GM21390 (cell line): ENCODE data around the gene MTMR3.

Source experiments
- ATAC-seq: cut with Tn5 transposase; IDR thresholded peaks from one replicate; pipeline ENCODE4 v1.9.1; 2021; ENCODE audit not compliant: unreplicated experiment

The MTMR3 gene

DNA sequence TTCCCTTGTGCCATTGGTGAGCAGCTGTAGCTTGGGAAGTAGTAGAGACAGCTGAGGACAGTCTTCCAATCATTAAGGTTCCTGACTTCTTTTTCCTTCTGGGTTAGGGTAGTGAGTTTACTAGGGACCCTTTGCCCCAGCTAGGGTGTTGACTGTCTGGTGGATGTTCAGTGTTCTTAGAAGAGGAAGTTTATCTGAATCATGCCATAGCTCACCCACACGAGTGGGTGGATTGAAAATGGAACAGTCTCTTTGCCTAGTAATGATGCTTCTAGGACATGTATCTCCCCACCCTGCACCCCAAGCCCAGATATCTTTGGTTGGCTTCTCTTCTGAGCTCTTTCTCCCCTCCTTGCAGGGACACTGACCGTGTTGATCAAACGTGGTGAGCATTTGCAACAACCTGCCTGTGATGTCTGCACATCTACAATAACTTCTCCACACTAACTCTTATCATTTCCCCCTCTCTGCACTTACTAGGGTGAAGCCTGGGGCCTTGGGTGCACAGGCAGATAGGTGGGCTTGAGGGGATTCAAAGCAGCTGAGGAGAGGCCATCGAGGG, 140.2 kb downstream of the MTMR3 start:
- ATAC-seq = no peak

DNA sequence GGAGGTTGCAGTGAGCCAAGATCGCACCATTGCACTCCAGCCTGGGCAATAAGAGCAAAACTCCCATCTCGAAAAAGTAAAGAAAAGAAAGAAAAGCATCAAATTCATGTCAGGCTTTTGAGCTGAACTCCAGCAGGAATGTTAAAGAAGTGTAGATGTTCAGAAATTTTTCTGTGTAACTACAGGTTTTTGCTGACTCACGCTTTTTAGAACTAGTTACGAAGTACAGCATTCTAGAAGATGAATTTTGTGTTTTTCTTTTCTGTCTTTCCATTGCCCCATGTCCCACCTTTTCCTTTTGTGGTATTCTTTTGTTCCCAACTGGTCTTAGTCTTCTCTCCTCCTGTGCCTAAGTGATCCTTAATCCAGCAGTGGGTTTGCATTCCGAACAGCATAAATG, 141.3 kb downstream of the MTMR3 start:
- ATAC-seq = no peak

DNA sequence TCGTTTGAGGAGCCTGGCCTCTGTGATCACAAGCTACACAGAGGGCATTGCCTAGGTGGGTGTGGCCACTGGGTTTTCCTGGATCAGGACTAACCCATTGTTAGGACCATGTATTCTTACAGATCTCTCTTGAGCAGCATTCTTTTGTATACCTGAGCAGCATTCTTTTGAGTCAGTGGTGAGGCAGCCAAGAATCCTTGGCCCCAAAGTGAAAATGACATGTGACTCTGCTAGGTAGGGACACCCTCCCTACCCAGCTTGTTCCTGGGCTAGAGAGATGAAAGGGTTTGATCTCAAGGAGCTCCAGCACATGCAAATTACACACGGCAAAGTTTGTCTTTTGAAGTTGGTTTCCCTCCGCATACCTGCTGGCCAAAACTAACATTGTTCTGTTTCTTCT, 142.2 kb downstream of the MTMR3 start:
- no peak for ATAC-seq

DNA sequence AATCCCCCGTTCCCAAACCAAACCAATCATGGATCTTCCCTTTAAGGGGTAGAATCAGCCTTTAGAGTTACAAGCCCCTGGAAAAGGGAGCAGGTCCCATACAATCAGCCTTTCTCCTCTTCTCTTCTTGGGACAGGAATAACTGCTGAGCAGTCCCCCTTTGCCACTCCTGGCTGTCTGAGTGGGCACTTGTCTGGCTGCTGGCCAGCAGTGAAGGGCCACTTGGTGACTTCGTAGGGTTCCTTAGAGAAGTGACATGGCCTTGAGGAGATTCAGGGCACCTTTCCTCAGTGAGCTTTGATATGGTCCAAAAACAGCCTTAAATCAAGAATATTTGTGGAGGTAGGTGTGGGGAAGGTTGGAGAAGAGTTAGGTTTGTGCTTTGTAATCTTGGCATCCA, 143.8 kb downstream of the MTMR3 start:
- ATAC-seq = no peak

DNA sequence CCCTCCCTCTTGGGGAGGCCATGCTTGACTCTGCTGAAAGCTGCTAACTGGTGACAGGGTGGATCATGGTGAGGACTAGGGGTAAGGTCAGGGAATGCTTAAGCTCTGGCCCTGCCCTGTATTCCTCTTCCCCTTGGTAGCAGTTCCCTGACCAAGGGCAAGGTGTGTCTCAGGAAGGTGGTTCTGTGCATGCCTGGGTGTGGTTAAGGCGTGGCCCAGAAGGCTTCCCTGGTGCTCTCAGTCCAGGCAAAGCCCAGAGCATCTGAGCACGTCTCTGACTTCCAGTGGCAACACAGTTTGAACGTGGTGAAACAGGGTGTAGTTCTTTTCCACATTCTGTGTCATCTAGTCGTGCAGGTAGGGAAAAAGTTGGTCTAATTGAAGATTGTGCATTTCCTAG, 144.2 kb downstream of the MTMR3 start:
- ATAC-seq = no peak

DNA sequence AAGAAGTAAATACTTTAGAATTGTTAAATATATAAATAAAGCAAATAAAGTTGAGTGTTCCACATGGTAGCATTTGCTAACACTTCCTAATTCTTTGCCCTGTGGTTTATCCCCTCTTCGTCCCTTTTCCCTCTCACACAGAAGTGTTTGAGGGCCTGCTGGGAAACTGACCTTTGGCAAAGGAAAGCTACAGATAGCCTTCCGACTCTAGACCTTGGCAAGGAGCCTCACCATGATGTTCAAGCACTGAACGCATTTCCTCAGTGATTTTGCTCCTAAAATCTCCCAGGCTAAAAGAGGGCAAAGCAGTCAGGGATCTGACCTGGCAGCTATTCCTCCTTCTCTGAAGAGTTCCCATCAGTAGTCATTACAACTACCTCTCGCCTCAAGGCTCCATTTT, 144.8 kb downstream of the MTMR3 start:
- ATAC-seq = no peak

DNA sequence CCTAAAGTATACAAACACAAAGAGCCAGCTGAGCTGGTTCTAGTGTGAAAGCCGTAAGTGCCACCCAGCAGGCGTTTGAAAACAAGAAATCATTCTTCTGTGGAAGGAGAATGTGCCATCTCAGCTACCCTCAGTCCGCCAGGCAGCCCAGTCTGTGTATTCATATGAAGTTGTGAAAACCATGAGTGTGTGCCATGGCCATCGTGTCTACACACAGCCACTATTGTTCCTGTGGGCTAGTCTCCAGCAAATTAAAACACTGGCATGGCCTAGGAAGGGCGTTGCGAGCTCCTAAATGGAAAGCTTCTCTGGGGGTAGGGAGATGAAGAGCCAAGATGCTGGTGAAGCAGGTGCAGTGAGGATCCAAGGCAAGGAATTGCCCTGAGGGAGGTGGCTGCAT, 145.8 kb downstream of the MTMR3 start:
- no peak for ATAC-seq

DNA sequence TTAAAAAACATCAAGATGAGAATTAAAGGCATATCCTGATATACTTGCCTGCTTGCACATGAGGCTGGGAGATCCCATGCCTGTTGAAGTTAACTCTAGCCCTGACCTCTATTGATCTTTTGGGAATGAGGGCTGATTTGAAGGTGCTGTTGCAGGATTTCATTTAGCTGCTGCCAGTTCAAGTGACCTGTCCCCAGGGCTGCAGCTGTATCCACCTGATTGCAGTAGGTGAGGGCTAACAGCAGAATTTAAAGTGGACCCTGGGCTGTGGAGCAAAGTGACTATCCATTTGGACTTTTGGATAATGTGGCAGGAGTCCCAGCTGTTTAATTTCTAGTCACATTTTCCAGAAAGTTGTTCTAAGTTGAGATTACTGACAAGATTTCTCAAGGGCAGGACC, 146.5 kb downstream of the MTMR3 start:
- no peak for ATAC-seq

DNA sequence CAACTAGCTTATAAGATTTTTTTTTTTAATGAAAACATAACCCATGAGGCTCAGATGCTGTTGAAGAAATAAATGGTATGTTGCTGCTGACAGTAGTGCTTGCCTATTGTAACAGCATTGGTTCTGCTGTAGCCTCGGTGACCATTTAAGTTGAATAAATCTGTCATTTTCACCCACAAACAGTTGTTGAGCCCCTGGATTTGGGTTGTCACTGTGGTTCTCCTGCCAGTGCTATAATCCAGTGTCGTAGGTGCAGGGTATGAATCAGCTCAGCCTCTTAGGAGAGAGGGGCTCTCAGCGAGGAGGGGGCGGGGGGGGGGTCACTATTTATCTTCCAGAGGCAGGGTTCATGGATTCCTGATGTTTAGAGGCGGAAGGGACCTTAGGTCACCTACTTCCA, 147.4 kb downstream of the MTMR3 start:
- ATAC-seq = no peak

DNA sequence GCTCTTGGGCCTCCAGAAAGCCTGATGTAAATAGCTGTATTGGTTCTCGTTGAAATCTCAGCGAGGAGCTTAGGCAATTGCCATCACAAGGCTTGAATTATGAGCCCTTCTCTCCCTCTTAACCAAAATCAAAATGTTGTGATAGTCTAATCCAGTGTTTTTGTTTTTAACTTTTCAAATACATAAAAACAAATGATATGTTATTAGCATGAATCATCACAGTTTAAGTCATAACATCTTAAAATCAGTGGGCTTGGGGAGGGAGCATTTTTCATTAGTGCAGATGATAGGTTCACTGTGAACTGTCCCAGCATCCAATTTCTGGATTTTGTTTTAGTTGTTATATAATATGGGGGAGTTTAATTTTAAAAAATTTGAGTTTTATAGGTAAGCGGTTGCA, 148.4 kb downstream of the MTMR3 start:
- no peak for ATAC-seq

DNA sequence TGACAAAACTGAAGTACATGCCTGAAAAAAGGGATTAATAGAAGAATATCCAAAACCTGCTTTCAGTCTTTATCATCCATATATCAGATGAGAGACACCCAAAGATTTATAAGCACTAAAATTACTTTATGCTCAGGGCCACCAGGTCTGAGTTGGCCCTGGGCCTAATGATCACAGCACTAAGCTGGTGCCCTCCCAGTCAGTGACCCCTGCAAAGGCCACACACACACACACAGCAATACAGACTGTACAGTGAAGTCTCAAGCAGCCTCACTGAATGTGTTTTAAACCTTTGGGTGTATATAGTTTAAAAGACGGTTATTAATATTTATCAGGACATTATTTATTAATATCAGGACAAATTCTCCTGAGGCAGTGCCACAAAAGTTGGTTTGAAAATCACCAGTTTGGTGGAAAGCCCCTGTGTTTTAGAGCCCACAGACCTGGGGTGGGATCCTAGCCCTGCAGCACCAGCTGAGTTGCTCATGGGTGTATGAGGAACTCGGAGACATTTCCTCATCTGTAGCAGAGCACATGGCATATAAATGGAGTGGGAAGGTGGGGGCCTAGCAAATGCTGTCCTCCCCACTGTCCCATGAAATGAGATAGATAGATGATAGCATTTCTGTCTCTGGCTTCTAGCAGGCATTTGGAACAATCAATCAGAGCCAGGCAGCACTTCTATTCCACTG, 148.9 kb downstream of the MTMR3 start:
- ATAC-seq = no peak

DNA sequence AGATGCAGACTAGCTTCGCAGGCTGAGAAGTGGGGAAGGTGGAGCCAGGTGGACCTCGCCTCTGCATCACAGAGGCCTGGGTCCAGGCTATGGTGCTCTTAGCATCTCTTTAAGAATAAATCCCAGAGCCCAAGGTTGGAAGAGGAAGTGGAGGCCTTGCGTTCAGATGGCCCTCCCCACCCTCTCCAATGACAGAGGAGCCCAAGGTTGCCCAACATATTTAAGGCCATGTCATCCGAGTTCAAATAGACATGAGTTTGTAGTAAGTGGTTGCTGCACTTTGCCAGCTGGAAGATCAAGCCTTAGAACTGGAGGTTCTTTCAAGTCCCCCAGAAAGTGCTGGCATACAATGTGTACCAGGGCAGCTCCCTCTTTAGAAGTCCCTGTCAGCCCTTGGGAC, 150.2 kb downstream of the MTMR3 start:
- no peak for ATAC-seq

DNA sequence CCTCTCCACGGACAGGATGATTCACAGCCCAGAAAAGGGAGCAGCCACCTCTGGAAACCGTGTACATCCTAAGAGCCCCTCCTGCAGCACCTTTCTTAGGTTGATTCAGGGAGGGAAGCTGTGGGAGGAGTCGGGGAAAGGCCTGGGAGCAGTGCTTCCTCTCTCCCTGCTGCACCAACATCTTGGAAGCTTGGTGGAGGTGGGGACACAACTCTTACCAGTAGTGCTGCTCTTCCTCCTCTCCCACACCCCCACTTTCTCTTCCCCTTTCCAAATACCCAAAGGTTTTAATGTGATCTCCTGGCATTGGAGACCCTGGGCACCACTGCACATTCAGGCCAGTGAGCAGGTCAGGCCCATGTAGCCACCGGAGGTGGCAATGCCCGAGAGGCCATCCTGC, 150.9 kb downstream of the MTMR3 start:
- ATAC-seq = no peak

DNA sequence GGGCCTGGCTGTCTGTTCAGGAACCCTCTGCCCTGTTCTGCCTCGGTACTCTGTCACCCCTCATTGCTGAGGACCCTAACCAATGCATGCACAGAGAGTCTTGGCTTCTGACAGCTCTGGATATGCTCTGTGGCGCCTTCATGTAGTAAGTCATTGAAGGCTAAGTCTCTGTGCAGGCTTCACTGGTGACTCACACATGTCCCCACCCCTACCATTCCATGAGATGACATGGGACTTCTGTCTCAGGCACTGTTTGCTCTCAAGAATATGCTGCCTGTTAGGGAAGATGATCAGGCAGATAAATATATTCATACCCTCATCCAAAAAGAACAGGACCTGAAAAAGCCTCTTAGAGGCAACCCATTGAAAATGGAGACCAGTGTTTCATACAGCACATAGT, 153.7 kb downstream of the MTMR3 start:
- no peak for ATAC-seq

DNA sequence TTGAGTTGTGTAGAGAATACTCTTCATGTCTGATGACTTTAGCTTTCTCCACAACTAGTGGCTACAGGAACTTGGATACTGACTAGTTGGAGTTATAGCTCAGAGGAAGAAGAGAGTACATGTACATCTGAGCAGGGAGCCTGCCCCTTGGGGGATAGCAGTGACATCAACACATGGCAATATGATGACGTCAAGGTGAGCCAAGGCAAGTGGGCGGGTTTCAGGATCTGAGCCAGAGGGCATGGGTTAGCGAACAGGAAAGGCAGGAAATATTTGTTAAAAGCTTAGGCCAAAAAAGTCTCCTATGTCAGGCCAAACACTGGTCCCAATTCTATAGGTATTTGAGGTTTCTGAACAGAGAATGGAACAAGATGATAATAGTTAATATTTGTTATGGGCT, 155.2 kb downstream of the MTMR3 start:
- no peak for ATAC-seq

DNA sequence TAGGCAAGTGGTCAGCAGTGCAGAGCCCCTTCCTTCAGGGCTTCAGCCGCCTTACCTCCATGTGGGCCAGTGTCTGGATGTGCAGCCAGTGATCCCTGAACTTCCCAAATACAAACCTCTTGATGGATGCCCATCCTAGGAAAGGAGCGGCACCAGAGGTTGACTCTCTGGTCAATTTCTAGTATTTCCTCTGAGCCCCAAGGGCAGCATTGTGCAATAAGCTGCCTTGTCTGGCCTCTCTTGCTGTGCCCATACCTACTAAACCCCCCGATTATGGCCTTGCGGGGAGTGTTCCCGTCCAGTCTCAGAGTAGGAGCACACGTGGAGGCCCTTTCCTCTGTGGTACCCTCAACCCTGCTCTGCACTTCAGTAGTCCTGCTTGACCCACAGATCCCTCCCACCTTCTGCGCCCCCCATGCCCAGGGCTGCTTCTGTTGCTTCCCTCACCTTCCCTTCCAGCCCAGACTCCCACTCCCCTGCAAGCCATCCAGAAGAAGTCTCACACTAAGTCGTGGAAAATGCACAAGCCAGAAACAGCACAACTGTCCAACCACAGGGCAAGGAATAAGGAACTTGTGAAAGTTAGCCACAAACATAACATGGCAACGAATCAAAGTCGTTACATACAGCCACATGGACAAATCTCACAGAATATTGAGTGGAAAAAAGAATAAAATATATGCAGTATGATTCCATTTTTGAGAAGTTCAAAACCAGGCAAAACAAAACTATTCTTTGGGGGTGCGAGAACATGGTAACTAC, 157.7 kb downstream of the MTMR3 start:
- no peak for ATAC-seq

DNA sequence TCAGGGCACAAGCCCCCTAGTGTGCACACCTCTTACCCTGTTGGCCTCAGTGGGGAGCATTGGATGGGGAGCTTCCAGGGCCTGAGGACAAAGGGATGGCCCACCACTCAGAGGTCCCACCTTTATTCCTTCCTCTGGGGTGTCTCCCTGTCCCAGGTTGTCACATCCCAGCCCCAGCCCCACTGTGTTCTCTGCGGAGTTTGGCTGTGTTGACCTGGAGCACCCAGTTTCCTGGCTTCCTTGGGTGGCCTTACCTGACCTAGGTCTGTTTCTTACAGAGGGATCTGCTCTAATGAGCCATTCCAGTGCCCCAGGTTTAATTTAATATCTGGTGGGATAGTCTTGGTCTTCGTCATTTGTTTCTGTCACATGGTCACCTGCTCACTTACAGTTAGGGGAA, 158.5 kb downstream of the MTMR3 start:
- no peak for ATAC-seq

DNA sequence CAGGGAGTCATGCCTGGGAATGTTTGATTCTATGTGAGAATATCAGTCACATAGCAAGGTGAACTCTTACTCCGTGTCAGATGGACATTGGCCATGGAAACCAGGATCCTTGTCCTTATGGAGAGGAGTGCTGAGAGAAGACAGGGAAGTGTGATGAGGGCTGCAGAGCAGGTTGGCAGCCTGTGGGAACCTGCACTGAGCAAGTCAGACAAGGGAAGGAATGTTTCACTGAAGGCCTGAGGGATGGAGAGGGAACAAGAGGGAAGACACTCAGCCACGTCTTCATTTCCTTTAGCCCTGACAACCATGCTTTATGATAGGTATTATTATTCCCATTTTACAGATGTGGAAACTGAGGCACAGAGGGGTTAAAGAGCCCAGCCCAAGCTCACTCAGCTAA, 158.9 kb downstream of the MTMR3 start:
- ATAC-seq = no peak

DNA sequence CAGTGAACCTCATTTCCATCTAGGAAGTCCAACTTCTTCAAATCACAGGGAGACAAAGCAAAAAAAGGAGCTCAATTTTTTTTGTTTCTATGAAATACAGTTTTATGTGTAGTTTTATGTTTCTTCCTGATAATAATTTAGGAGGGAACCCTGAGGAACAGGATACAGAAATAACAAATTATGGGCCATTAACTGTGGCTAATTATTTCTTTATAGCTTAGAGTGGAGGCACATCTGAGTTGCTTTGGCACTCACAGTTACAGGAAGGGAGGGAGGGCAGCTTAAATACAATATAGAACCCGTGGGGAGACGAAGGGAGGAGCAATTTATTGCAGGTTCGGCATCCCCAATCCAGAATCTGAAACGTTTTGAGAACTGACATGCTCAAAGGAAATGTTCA, 160.2 kb downstream of the MTMR3 start:
- ATAC-seq = no peak

DNA sequence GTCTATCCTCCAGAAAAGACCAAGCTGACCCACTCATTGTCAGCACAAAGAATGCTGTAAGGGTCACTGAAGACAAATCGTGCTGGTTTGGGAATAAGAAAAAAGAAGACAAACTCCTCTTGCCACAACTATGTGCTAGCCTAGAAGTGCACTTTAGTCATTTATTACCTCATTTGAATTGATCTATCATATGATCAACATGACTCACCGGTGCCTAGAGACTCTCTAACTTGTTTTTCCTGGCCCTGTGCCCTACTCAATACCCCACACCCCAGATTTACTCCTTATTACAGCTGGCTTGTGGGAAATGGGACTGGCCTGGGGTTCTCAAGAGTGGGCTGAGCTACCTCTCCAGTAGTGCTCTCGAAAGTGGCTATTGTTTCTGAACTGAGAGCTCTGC, 161.4 kb downstream of the MTMR3 start:
- ATAC-seq = no peak

DNA sequence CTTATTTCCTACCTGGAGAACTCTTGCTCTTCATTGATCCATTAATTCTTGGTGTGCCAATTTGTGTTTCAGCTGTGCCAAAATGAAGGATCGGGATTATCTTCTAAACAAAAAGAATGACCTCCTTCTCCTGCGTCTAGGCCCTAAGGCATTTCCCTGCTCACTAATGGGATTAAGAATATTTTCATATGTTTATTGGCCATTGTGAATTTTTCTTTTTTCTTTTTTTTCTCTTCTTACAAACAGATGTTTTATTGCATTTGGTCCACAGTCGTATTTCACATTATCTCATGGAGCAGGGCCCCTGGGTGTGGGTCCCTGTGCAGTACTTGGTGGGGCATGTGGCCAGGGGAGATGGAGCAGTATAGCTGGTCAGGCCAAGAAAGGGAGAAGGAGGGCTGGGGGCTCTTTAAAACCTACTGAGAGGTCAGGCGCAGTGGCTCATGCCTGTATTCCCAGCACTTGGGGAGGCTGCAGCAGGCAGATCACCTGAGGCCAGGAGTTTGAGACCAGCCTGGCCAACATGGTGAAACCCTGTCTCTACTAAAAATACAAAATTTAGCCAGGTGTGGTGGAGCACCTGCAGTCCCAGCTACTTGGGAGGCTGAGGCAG, 162.0 kb downstream of the MTMR3 start:
- ATAC-seq = no peak

DNA sequence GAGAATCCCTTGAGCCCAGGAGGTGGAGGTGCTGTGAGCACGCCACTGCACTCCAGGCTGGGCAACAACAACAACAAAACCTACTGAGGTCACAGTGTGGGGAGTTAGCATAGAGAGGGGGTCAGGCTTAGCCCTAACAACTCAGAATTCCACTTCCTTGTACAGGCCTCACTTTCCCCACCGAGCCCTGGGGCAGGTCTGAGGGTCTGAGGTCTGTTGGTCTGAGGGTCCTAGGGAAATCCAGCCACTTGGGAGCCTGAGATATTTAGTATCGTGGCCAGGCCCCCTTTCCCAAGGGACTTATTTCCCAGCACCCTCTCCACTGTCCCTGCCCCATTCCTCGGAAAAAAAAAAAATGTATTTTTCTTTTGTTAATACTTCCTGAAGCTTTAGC, 162.5 kb downstream of the MTMR3 start:
- no peak for ATAC-seq
